A549 (cell line): ENCODE results near the gene PLEKHA8.

Experiments used
- CHD2 ChIP-seq: fragments of 150-350 bp; IDR thresholded peaks from 2 replicates; pipeline ENCODE4 v1.6.1; 2014; ENCODE audit warnings: low read length; ENCODE audit not compliant: partially characterized antibody
- EP300 ChIP-seq, 2 experiments: fragments of >200 bp; sonication (Bioruptor Twin); formaldehyde crosslinking; IDR thresholded peaks; 2 replicates in 1 of 2; 3 replicates in 1 of 2; pipeline ENCODE4 v1.6.1; 2016 to 2017
- POLR2AphosphoS2 ChIP-seq: conservative IDR thresholded peaks from 2 replicates; pipeline ENCODE4 v1.6.1; 2012; ENCODE audit warnings: low read length, improper control_type of control experiment, inconsistent platforms
- TF ChIP-seq, protein P1 (sequence below): fragments of >200 bp; sonication (Bioruptor Twin); formaldehyde crosslinking; IDR thresholded peaks from 3 replicates; pipeline ENCODE4 v1.5.1; 2016
- TF ChIP-seq, protein P2 (sequence below): fragments of 200-600 bp; sonication (generic); IDR thresholded peaks from 2 replicates; pipeline ENCODE4 v1.6.1; 2016; ENCODE audit warnings: antibody characterized with exemption, mild to moderate bottlenecking, moderate library complexity

DNA sequence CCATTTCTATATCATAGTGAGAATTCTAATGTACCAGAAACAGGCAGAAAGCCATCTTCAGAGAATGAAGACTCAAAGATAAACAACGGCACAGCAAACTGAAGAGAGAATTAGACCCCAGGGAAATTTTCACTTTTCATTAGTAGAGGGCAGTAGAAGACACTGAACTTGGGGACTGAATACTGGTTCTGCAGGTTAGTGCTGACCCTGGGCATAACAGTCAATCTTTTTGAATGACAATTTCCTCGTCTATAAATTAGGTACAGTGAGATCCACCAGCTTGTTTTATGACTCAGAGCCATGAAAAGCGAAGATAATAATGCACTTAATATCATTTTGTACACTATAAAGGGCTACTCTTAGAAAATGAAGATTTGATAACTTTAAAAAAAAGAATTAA, 15.5 kb upstream of the PLEKHA8 start:
- no peak for TF ChIP-seq EP300 (IDR thresholded peaks at IDR 0.05)
- no peak for TF ChIP-seq POLR2AphosphoS2
- TF ChIP-seq, protein P1, sequence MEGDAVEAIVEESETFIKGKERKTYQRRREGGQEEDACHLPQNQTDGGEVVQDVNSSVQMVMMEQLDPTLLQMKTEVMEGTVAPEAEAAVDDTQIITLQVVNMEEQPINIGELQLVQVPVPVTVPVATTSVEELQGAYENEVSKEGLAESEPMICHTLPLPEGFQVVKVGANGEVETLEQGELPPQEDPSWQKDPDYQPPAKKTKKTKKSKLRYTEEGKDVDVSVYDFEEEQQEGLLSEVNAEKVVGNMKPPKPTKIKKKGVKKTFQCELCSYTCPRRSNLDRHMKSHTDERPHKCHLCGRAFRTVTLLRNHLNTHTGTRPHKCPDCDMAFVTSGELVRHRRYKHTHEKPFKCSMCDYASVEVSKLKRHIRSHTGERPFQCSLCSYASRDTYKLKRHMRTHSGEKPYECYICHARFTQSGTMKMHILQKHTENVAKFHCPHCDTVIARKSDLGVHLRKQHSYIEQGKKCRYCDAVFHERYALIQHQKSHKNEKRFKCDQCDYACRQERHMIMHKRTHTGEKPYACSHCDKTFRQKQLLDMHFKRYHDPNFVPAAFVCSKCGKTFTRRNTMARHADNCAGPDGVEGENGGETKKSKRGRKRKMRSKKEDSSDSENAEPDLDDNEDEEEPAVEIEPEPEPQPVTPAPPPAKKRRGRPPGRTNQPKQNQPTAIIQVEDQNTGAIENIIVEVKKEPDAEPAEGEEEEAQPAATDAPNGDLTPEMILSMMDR = no peak
- no peak for TF ChIP-seq CHD2
- TF ChIP-seq, protein P2, sequence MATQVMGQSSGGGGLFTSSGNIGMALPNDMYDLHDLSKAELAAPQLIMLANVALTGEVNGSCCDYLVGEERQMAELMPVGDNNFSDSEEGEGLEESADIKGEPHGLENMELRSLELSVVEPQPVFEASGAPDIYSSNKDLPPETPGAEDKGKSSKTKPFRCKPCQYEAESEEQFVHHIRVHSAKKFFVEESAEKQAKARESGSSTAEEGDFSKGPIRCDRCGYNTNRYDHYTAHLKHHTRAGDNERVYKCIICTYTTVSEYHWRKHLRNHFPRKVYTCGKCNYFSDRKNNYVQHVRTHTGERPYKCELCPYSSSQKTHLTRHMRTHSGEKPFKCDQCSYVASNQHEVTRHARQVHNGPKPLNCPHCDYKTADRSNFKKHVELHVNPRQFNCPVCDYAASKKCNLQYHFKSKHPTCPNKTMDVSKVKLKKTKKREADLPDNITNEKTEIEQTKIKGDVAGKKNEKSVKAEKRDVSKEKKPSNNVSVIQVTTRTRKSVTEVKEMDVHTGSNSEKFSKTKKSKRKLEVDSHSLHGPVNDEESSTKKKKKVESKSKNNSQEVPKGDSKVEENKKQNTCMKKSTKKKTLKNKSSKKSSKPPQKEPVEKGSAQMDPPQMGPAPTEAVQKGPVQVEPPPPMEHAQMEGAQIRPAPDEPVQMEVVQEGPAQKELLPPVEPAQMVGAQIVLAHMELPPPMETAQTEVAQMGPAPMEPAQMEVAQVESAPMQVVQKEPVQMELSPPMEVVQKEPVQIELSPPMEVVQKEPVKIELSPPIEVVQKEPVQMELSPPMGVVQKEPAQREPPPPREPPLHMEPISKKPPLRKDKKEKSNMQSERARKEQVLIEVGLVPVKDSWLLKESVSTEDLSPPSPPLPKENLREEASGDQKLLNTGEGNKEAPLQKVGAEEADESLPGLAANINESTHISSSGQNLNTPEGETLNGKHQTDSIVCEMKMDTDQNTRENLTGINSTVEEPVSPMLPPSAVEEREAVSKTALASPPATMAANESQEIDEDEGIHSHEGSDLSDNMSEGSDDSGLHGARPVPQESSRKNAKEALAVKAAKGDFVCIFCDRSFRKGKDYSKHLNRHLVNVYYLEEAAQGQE = no peak
